ENCODE measurements around the gene CTNNA3.

DNA sequence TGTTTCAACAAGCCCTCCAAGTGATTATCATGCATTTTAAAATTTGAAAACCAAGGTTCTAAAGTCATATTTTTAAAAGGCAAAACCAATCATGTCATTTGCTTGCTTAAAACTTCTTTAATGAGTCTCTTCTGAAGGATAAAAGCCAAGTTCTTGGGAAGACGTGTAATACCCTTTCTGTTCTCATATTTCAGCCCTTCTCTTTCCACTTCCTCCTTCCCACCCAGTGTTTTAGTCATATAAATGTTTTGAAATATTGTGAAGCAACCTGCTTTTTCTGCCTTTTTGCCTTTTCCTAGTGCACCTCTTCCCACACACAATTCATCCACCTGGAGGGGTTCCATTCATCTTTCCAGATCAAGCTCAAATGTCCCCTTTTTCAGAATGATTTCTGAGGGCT is 981.3 kb downstream of the CTNNA3 start:
- TF ChIP-seq, protein P1, sequence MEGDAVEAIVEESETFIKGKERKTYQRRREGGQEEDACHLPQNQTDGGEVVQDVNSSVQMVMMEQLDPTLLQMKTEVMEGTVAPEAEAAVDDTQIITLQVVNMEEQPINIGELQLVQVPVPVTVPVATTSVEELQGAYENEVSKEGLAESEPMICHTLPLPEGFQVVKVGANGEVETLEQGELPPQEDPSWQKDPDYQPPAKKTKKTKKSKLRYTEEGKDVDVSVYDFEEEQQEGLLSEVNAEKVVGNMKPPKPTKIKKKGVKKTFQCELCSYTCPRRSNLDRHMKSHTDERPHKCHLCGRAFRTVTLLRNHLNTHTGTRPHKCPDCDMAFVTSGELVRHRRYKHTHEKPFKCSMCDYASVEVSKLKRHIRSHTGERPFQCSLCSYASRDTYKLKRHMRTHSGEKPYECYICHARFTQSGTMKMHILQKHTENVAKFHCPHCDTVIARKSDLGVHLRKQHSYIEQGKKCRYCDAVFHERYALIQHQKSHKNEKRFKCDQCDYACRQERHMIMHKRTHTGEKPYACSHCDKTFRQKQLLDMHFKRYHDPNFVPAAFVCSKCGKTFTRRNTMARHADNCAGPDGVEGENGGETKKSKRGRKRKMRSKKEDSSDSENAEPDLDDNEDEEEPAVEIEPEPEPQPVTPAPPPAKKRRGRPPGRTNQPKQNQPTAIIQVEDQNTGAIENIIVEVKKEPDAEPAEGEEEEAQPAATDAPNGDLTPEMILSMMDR (IDR thresholded peaks at IDR 0.05), result no peak
- no peak for TF ChIP-seq POLR2A (IDR thresholded peaks at IDR 0.05)
